ENCODE data around the gene TMTC1. TPM values are rescaled to one million over a fixed set of nuclear protein-coding genes. Genes with fewer than 3 reads are reported as not detected.

The TMTC1 gene
- polyA plus RNA-seq, 3 donors: 25.4 to 31.8 (median 29.1) TPM

- DNase-seq (ENCODE audit: extremely low read depth in 1 of 11, low read depth in 9 of 11, low spot score in 4 of 11): no peak
These were observed 88.7 kb downstream of the TMTC1 start for GRCh38 chr12:29695026-29695425.

GRCh38 chr12:29694002-29694401 is 89.7 kb downstream of the TMTC1 start:
- DNase-seq (ENCODE audit: extremely low read depth in 1 of 11, low read depth in 9 of 11, low spot score in 4 of 11): no peak

DNA sequence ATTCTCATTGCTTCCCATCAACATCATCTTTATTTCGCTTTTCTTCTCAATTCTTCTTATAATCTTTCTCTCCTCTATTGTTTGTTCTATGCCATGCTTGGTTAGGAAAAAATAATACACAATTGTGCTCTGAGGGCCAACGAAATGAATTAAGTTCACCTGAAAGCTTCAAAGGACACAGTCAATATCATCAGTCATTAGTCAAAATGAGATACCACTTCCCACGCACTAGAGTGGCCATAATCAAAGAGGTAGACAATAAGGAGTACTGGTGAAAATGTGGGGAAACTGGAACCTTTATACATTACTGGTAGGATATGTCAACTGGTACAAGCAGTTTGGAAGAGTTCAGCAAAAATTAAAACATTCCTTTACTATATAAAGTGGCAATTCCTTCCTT is 91.5 kb downstream of the TMTC1 start:
- DNase-seq (ENCODE audit: extremely low read depth in 1 of 11, low read depth in 9 of 11, low spot score in 4 of 11): no peak

GRCh38 chr12:29691161-29691854 is 92.4 kb downstream of the TMTC1 start:
- DNase-seq (ENCODE audit: extremely low read depth in 1 of 11, low read depth in 9 of 11, low spot score in 4 of 11): no peak

GRCh38 chr12:29690728-29691127 is 93.0 kb downstream of the TMTC1 start:
- DNase-seq (ENCODE audit: extremely low read depth in 1 of 11, low read depth in 9 of 11, low spot score in 4 of 11): no peak

DNA sequence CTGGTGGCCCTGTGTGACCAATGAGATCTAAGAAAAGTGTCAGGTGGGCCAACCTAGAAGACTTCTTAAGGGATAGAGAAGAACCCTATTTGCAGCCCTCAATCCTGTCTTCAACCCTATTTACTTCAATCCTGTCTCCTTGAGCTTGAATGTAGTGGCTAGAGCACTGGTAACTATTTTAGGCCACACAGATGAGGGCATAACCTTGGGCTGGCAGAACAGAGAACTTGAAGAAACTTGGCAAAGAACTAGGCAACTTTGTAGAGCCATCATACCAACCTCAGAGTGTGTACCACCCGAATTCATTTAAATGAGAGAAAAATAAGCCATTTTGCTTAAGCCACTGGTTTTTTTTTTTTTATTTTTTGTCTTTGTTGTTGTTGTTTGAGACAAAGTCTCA is 94.8 kb downstream of the TMTC1 start:
- DNase-seq (ENCODE audit: extremely low read depth in 1 of 11, low read depth in 9 of 11, low spot score in 4 of 11): no peak

GRCh38 chr12:29682088-29682487 is 101.7 kb downstream of the TMTC1 start:
- DNase-seq (ENCODE audit: extremely low read depth in 1 of 11, low read depth in 9 of 11, low spot score in 4 of 11): no peak

DNA sequence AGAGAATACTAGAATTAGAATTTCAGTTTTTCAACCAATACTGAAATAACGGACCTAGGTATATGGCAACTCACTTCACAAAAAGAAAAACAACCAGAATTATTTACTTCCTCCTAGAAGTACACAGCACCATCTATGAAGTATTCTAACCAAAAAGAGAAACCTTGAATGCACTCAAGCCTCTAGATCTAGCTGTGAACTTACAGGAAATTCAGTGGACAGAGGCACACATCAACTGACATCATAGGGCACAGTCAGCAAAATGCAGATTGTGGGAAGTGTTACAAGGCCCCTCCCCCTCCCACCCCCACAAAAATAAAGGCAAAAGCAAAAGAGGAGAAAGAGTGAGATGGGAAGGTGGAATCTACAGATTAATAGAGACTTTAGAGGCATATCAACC is 102.4 kb downstream of the TMTC1 start:
- DNase-seq (ENCODE audit: extremely low read depth in 1 of 11, low read depth in 9 of 11, low spot score in 4 of 11): no peak

GRCh38 chr12:29676676-29677075 is 107.1 kb downstream of the TMTC1 start:
- no peak for DNase-seq (ENCODE audit: extremely low read depth in 1 of 11, low read depth in 9 of 11, low spot score in 4 of 11)

DNA sequence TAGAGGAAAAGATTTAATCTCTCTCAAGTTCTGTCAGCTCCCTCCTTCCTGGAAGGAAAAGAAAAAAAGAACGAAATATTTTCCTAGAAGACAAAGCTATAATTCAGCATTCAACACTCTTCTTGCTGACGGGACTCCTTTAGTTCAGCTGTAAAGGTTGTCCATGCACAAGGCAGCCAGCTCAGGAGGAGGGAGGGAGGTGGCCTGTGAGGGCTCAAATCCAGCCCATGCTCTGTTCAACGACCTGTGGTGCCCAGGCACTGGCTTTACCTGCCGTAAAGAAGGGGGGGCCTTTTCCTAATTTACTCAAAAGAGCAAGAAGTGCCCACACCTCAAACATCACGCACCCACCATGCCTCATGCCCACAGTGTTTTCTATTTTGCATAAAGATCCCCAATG is 109.3 kb downstream of the TMTC1 start:
- DNase-seq (ENCODE audit: extremely low read depth in 1 of 11, low read depth in 9 of 11, low spot score in 4 of 11): no peak

DNA sequence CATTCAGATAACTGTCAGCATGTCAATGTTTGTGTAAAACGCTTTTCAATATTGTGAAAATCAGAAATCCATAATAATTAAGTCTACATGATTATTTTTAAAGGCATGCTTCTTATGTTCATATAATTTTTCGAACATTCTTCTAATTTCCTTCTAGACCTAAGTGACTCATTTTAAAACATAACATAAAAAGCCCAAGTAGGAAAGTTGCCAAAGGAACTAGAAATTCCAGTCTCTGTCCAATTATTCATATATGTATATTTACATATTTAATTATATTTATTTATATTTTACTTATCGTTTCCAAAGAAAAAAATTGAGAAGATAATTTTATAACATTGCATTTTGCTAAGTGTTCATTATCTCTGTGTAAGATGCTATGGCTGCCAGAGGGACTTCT is 110.4 kb downstream of the TMTC1 start:
- no peak for DNase-seq (ENCODE audit: extremely low read depth in 1 of 11, low read depth in 9 of 11, low spot score in 4 of 11)

DNA sequence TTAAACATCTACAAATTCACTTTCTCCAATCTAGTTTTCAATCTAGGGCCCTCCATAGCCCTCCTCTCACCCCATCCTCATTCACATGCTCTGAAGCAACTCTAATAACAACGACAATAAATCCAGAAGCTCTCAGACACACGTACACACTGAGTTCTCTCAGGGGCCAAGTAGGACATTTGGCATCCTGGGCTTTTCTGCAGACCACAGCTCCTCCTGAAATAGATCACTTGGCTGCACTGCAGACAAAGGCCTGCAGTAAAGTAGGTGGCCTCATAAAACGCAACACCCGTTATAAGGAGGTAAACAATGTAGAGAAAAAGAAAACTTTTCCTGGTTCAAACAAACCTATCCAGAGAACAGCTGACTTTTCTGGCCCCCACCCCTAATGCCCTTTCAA is 111.2 kb downstream of the TMTC1 start:
- no peak for DNase-seq (ENCODE audit: extremely low read depth in 1 of 11, low read depth in 9 of 11, low spot score in 4 of 11)

DNA sequence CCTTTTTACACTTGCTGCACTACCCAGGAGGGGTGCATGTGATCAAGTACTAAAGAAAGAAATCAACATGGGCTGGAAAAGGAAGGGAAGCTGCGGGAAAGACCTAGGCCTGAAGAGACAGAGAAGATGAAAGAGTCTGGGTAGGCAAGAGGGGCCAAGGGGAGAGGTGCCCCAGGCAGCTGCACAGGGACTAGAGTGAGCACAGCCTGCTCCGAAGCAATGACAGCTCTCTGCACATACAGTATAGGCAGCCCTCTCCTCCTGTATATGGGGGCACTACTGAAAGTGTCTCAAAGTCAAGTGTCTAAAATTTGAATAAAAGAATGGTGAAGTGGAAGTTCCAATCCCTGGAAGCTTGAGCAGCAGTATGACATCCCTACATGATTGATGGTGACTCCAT is 112.0 kb downstream of the TMTC1 start:
- no peak for DNase-seq (ENCODE audit: extremely low read depth in 1 of 11, low read depth in 9 of 11, low spot score in 4 of 11)

DNA sequence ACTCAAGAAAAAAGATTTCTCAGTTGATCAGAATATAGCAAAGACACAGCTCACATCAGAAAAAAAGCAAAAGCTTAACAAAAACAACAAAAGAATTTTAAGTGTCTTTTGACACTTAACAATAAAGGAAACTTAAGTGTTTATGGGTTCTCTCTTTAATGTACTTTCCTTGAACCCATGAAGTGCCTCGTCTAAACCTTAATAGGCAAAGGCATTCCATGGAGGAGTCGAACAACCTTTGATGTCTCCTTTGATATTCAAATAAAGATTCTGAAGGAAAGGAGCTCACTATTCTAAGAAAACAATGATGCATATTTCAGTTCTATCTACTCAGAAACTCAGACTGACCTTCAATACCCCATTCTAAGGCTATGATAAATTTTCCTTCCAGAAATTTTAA is 116.7 kb downstream of the TMTC1 start:
- DNase-seq (ENCODE audit: extremely low read depth in 1 of 11, low read depth in 9 of 11, low spot score in 4 of 11): no peak

GRCh38 chr12:29665107-29665506 is 118.6 kb downstream of the TMTC1 start:
- DNase-seq (ENCODE audit: extremely low read depth in 1 of 11, low read depth in 9 of 11, low spot score in 4 of 11): no peak

- DNase-seq (ENCODE audit: extremely low read depth in 1 of 11, low read depth in 9 of 11, low spot score in 4 of 11): no peak
These were observed 120.9 kb downstream of the TMTC1 start for GRCh38 chr12:29662734-29663323.

- DNase-seq (ENCODE audit: extremely low read depth in 1 of 11, low read depth in 9 of 11, low spot score in 4 of 11): no peak
These were observed 122.9 kb downstream of the TMTC1 start for GRCh38 chr12:29660847-29661246.

DNA sequence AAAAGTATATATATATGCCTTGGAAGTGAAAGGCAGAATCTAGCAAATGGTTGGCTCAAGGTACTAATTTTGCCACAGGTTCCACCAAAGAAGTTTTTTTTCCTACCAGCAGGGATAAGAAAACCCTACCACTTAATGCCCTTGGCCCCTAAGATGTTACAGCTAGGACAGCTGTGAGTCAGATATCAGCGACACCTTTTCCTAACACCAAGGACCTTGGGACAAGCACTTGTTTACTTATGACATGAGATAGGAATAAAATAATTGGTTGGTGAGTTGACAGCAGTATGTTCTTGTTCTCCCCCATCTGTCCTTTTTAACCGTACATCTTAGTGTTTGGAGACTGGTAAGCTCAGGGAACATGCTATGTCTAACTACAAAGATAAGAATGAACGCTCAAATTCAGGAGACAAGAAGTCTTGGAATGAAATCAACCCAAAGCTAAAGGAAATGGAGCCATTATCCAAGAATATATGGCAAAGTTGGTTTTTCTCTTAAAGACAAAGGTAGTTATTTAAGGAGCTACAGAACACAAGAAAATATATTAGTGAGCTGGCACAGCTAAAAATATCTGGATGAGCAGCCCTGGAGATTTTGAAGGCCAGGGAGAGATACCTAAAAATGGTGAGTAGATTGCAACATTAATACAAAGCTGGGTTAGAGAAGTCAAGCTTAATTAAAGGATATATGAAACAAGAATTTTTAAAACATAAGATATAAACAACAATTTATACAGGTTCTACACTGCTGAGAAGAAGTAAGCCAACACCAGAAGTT is 126.8 kb downstream of the TMTC1 start:
- DNase-seq (ENCODE audit: extremely low read depth in 1 of 11, low read depth in 9 of 11, low spot score in 4 of 11): no peak

DNA sequence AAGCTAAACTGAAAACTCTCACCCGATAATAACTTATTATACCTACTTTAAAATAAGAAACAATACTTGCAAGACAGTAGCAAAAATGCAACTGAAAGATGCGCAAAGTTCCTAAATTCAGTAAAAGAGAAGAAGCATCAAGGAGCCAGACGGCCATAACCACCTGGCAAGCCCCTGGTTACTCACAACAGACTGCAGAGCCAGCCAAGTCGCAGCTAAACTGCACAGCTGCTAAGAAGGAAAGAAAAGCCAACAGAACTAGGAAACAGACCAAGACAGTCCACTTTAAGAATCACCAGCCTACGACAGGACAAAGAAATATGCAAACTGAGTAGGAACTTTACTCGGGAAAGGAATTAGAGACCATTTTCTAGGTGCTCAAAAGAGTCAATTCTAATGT is 127.9 kb downstream of the TMTC1 start:
- no peak for DNase-seq (ENCODE audit: extremely low read depth in 1 of 11, low read depth in 9 of 11, low spot score in 4 of 11)

DNA sequence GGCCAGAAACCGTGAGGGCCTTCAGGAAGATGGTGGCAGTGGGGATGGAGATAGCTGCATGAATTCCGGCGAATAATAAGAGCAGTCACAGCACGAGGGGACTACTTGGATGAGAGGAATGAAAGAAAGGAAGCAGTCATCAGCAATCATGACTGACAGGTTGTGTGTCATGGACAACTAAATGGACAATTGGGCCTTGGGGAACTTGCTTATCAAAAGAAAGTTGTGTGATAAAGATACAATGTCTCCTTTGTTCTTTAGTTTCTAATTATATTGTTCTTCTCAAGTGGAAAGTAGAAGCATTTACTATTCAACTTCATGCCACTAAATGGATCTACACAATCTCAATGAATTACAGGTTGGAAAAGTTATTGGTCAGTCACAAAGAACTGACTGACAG is 130.5 kb downstream of the TMTC1 start:
- DNase-seq (ENCODE audit: extremely low read depth in 1 of 11, low read depth in 9 of 11, low spot score in 4 of 11): no peak

Data from renal cortex interstitium (tissue), 11 donors.